GM23338 (cell line): Measurements from ENCODE around the gene PRDM5. TPM values are rescaled to one million over a fixed set of nuclear protein-coding genes. Genes with fewer than 3 reads are reported as not detected.
A peak's percentile ranks its signal among the peaks of the same experiment; 100 is the strongest.

Source experiments
- ATAC-seq: fragments of 200-7000 bp; cut with Tn5 transposase; 3 replicates; pipeline ENCODE4 v1.9.1; 2020
- DNase-seq: peaks from one replicate; pipeline ENCODE4 v3.0.0-alpha.2; 2015; ENCODE audit warnings: low spot score
- H2AFZ ChIP-seq: fragments of 200-600 bp; sonication (generic); 2 replicates; pipeline ENCODE4 v1.8.0; 2016; ENCODE audit warnings: antibody characterized with exemption, mild to moderate bottlenecking, moderate library complexity
- H3F3A ChIP-seq: fragments of 200-600 bp; sonication (generic); replicated peaks from 2 replicates; pipeline ENCODE4 v1.8.0; 2017; ENCODE audit warnings: antibody characterized with exemption, mixed run types, low read depth
- H3K27ac ChIP-seq: fragments of 200-600 bp; sonication (generic); 2 replicates; pipeline ENCODE4 v1.6.1; 2016; ENCODE audit warnings: low read depth
- H3K27me3 ChIP-seq: fragments of 200-600 bp; sonication (generic); 2 replicates; pipeline ENCODE4 v1.8.0; 2016; ENCODE audit warnings: mild to moderate bottlenecking, mixed run types, moderate library complexity; ENCODE audit not compliant: insufficient read depth
- H3K36me3 ChIP-seq: fragments of 200-600 bp; sonication (generic); 2 replicates; pipeline ENCODE4 v1.8.0; 2016; ENCODE audit warnings: mild to moderate bottlenecking; ENCODE audit not compliant: insufficient read depth
- H3K4me1 ChIP-seq: fragments of 200-600 bp; sonication (generic); 2 replicates; pipeline ENCODE4 v1.8.0; 2016; ENCODE audit warnings: mild to moderate bottlenecking, moderate library complexity; ENCODE audit not compliant: insufficient read depth
- H3K4me2 ChIP-seq: fragments of 200-600 bp; sonication (generic); 2 replicates; pipeline ENCODE4 v1.7.1; 2017; ENCODE audit warnings: mixed run types
- H3K4me3 ChIP-seq: fragments of 200-600 bp; sonication (generic); 2 replicates; pipeline ENCODE4 v1.6.1; 2016; ENCODE audit warnings: mixed run types
- H3K79me2 ChIP-seq: fragments of 200-600 bp; sonication (generic); replicated peaks from 2 replicates; pipeline ENCODE4 v1.8.0; 2017; ENCODE audit warnings: mild to moderate bottlenecking; ENCODE audit not compliant: insufficient read depth
- H3K9me2 ChIP-seq: fragments of 200-600 bp; sonication (generic); 2 replicates; pipeline ENCODE4 v1.8.0; 2017; ENCODE audit not compliant: insufficient read depth
- H4K20me1 ChIP-seq: fragments of 200-600 bp; sonication (generic); replicated peaks from 2 replicates; pipeline ENCODE4 v1.8.0; 2017; ENCODE audit warnings: mild to moderate bottlenecking; ENCODE audit not compliant: insufficient read depth
- H3K27ac Mint-ChIP-seq: 2 replicates; pipeline ENCODE4 v1.8.0; 2020; ENCODE audit warnings: inconsistent platforms, mild to moderate bottlenecking, moderate library complexity, mixed read lengths
- H3K27me3 Mint-ChIP-seq: 3 replicates; pipeline ENCODE4 v1.8.0; 2022; ENCODE audit warnings: low read depth, mild to moderate bottlenecking, moderate library complexity, mixed read lengths, inconsistent platforms; ENCODE audit not compliant: insufficient read depth, poor library complexity
- H3K36me3 Mint-ChIP-seq: 3 replicates; pipeline ENCODE4 v1.8.0; 2021; ENCODE audit warnings: low read depth, mild to moderate bottlenecking, inconsistent platforms, moderate library complexity, mixed read lengths
- H3K4me1 Mint-ChIP-seq: 3 replicates; pipeline ENCODE4 v1.8.0; 2020; ENCODE audit warnings: mild to moderate bottlenecking, inconsistent platforms, mixed read lengths
- H3K4me3 Mint-ChIP-seq: 3 replicates; pipeline ENCODE4 v1.8.0; 2021; ENCODE audit warnings: moderate library complexity, mild to moderate bottlenecking, inconsistent platforms, mixed read lengths
- H3K9me3 Mint-ChIP-seq: 3 replicates; pipeline ENCODE4 v1.8.0; 2020; ENCODE audit warnings: moderate library complexity, mild to moderate bottlenecking, inconsistent platforms, mixed read lengths
- CTCF ChIP-seq, 2 experiments: fragments of 200-600 bp in 1 of 2; sonication (generic) in 1 of 2; conservative IDR thresholded peaks; 2 replicates each; pipeline versions ENCODE4 v1.5.1 to v1.6.1; 2016 to 2017; ENCODE audit warnings: antibody characterized with exemption in 2 of 2, low read depth in 2 of 2, mild to moderate bottlenecking in 2 of 2, moderate library complexity in 1 of 2
- EZH2phosphoT487 ChIP-seq: fragments of 200-600 bp; sonication (generic); IDR thresholded peaks from one replicate; pipeline ENCODE4 v1.8.1; 2018; ENCODE audit warnings: antibody characterized with exemption; ENCODE audit not compliant: unreplicated experiment
- POLR2AphosphoS5 ChIP-seq: IDR thresholded peaks from 2 replicates; pipeline ENCODE4 v1.6.1; 2016; ENCODE audit warnings: antibody characterized with exemption, low read depth
- REST ChIP-seq: IDR thresholded peaks from one replicate; pipeline ENCODE4 v1.6.1; 2018; ENCODE audit warnings: antibody characterized with exemption; ENCODE audit not compliant: unreplicated experiment
- STAT1 ChIP-seq: IDR thresholded peaks from one replicate; pipeline ENCODE4 v1.6.1; 2016; ENCODE audit warnings: antibody characterized with exemption; ENCODE audit not compliant: unreplicated experiment
- ZNF114 ChIP-seq: fragments of 250-450 bp; sonication (Bioruptor Pico); IDR thresholded peaks from 2 replicates; pipeline ENCODE4 v1.5.0; 2020; ENCODE audit warnings: mild to moderate bottlenecking, moderate library complexity
- ZNF331 ChIP-seq: fragments of 250-450 bp; sonication (Bioruptor Pico); IDR thresholded peaks from 2 replicates; pipeline ENCODE4 v1.5.0; 2020; ENCODE audit warnings: low read depth, mild to moderate bottlenecking, moderate library complexity
- polyA plus RNA-seq: library from polyadenylated mRNA; unstranded; fragments of >200 nt; fragmentation: Nextera tagmentation; extraction: Ambion mirVana; gene quantifications from 2 replicates; pipeline ENCODE4 v1.2.1, GENCODE V29; 2016
- total RNA-seq: library from RNA; depleted of rRNA; stranded (reverse); fragments of >200 nt; shearing (Covaris generic); gene quantifications from 2 replicates; pipeline ENCODE4 v1.2.3, GENCODE V29; 2014

The PRDM5 gene
- total and polyA plus RNA-seq, 2 experiments from 2014 or later: 11.2 to 40.4 TPM

GRCh38 chr4:120812216-120812615, 110.3 kb downstream of the PRDM5 start:
- H3K27me3 ChIP-seq: no peaks in the 10 kb centered on the region
- no peak for DNase-seq
- H3K79me2 ChIP-seq: no peaks in the 10 kb centered on the region
- peaks cover 39% of the 10 kb centered on the region for H3K36me3 Mint-ChIP-seq
- H3K4me2 ChIP-seq: no peak overlapping the region
- ATAC-seq: no peak
- TF ChIP-seq EZH2phosphoT487 (no peak), STAT1 (no peak), ZNF331 (CRISPR knock-in tag) (no peak), POLR2AphosphoS5 (no peak), REST (no peak)
- H3F3A ChIP-seq: no peaks in the 10 kb centered on the region
- H3K4me3 ChIP-seq: no peak overlapping the region
- H4K20me1 ChIP-seq: no peaks in the 10 kb centered on the region
- no peaks in the 10 kb centered on the region for H3K27me3 Mint-ChIP-seq
- peaks cover 16% of the 10 kb centered on the region for H3K9me3 Mint-ChIP-seq
- H3K4me1 ChIP-seq: no peaks in the 10 kb centered on the region
- H3K27ac ChIP-seq: no peak overlapping the region
- no peak overlapping the region for H3K27ac Mint-ChIP-seq
- peaks cover under 1% of the 10 kb centered on the region; the same call in 2 of the 3 replicates for H3K4me1 Mint-ChIP-seq
- no peaks in the 10 kb centered on the region for H3K9me2 ChIP-seq
- H3K36me3 ChIP-seq: peaks cover 4% of the 10 kb centered on the region; the same call in 1 of the 2 replicates
- no peak overlapping the region for H2AFZ ChIP-seq
- no peak overlapping the region for H3K4me3 Mint-ChIP-seq

GRCh38 chr4:120809518-120809917, 113.0 kb downstream of the PRDM5 start:
- Histone ChIP-seq H2AFZ (no peak overlapping the region), H4K20me1 (no peaks in the 10 kb centered on the region), H3K79me2 (no peaks in the 10 kb centered on the region), H3K9me2 (no peaks in the 10 kb centered on the region), H3F3A (no peaks in the 10 kb centered on the region), H3K36me3 (peaks cover 4% of the 10 kb centered on the region; the same call in 1 of the 2 replicates), H3K27me3 (no peaks in the 10 kb centered on the region), H3K4me1 (no peaks in the 10 kb centered on the region), H3K4me3 (no peak overlapping the region), H3K4me2 (no peak overlapping the region), H3K27ac (no peak overlapping the region)
- no peak for DNase-seq
- TF ChIP-seq CTCF (conservative IDR thresholded peaks at IDR 0.05; ENCODE audit: low read depth in 2 of 2) (peak in 1 of 2 experiments; percentile 48; a peak in 3 of 4 replicates), ZNF114 (no peak)
- H3K27me3 Mint-ChIP-seq: no peaks in the 10 kb centered on the region
- no peak overlapping the region for H3K4me3 Mint-ChIP-seq
- H3K9me3 Mint-ChIP-seq: peaks cover 28% of the 10 kb centered on the region
- no peak for ATAC-seq
- H3K4me1 Mint-ChIP-seq: no peaks in the 10 kb centered on the region
- H3K36me3 Mint-ChIP-seq: peaks cover 57% of the 10 kb centered on the region
- H3K27ac Mint-ChIP-seq: no peak overlapping the region
